Measurements from ENCODE around the gene TOP3A. TPM values are rescaled to one million over a fixed set of nuclear protein-coding genes. Genes with fewer than 3 reads are reported as not detected.

Gene TOP3A
- total RNA-seq, 1 donor from 2014 or later = 59.0 TPM

DNA sequence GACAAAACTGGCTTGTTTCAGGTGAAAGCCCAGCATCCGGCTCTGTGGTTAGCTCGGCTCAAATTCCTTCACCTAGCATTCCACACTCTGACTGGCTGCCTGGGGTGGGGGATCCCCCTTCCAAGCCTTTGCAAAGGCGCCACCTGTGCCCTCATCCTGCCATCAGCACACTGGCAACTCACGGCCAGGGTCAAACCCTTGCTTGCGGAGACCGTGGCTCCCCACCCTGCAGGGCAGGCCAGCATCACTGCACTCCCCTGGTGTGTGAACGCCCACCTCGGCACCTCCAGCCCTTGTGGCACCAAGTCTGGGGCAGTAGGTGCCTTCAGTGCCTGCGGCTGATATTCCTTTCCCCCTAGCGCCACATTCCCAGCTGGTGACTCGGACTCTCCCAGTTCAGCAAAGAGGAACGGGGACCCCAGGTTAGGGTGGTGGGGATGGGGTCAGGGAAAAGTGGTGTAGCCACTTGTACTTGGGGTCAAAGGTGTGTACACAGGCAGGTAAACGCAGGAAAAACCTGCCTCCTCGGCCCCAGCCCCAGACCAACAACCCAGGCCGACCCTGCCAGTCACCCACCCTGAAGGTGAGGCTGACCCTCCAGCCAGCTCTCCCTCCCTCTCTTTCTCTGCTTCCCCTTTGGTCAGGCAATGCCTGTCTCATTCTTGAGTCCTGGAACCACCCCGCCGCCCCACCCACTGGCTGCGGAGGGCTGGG, 57.4 kb downstream of the TOP3A start:
- H3K9me3 Mint-ChIP-seq = no peaks in the 10 kb centered on the region
- H3K4me1 Mint-ChIP-seq = peaks cover 29% of the 10 kb centered on the region
- no peak for DNase-seq (ENCODE audit: low spot score in 2 of 2, unreplicated experiment in 2 of 2)
- TF ChIP-seq, protein P1, sequence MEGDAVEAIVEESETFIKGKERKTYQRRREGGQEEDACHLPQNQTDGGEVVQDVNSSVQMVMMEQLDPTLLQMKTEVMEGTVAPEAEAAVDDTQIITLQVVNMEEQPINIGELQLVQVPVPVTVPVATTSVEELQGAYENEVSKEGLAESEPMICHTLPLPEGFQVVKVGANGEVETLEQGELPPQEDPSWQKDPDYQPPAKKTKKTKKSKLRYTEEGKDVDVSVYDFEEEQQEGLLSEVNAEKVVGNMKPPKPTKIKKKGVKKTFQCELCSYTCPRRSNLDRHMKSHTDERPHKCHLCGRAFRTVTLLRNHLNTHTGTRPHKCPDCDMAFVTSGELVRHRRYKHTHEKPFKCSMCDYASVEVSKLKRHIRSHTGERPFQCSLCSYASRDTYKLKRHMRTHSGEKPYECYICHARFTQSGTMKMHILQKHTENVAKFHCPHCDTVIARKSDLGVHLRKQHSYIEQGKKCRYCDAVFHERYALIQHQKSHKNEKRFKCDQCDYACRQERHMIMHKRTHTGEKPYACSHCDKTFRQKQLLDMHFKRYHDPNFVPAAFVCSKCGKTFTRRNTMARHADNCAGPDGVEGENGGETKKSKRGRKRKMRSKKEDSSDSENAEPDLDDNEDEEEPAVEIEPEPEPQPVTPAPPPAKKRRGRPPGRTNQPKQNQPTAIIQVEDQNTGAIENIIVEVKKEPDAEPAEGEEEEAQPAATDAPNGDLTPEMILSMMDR (IDR thresholded peaks at IDR 0.05; ENCODE audit: unreplicated experiment) = no peak
- peak overlapping the region; percentile 97 for H3K27ac Mint-ChIP-seq
- H3K27me3 Mint-ChIP-seq (ENCODE audit: low read depth) = no peaks in the 10 kb centered on the region
- peaks cover 6% of the 10 kb centered on the region for H3K36me3 Mint-ChIP-seq
- peak overlapping the region; percentile 93 for H3K4me3 Mint-ChIP-seq

DNA sequence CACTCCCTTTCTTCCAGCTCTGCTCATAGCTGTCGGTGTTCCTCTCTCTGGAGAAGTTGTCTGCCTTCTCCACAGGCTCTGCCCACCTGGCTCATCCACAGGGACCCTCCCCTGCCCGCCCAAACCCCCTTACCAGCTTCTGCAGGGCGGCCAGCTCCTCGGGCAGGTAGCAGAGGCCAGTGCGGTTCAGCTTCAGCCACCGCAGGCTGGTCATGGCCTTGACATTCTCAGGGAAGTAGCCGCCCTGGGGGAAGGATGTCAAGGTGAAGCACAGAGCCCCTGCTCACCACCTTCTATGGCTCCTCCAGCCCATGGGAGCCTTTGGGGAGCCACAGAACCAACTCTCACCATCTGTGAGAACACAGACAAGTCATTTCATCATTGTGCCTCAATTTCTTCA, 58.0 kb downstream of the TOP3A start:
- Mint-ChIP-seq H3K27ac (peak overlapping the region; percentile 72), H3K4me1 (peaks cover 25% of the 10 kb centered on the region), H3K9me3 (no peaks in the 10 kb centered on the region), H3K4me3 (peak overlapping the region; percentile 93), H3K27me3 (ENCODE audit: low read depth) (no peaks in the 10 kb centered on the region), H3K36me3 (peaks cover 7% of the 10 kb centered on the region)
- no peak for DNase-seq (ENCODE audit: low spot score in 2 of 2, unreplicated experiment in 2 of 2)
- TF ChIP-seq, protein P1 (IDR thresholded peaks at IDR 0.05; ENCODE audit: unreplicated experiment) = no peak

DNA sequence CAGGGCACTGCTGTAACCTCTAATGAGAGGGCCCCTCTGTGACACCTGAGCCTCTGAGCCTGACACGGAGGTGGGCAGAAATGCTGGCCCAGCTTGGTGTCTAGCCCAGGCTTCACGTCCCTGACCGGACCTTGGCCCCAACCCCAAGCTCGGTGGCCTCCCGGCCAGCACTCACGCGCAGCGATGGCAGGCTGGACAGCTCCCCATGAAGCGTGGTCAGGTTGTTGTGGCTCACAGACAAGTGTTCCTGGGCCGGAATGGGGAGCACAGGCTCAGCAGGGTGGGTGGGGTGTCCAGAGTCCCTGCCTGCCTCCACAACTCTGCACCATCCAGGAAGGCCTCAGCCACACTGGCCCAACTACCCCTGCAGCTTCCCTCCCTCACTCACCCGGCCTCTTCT, 58.4 kb downstream of the TOP3A start:
- no peak overlapping the region for H3K4me3 Mint-ChIP-seq
- peaks cover 21% of the 10 kb centered on the region for H3K4me1 Mint-ChIP-seq
- no peaks in the 10 kb centered on the region for H3K9me3 Mint-ChIP-seq
- H3K36me3 Mint-ChIP-seq = peaks cover 11% of the 10 kb centered on the region
- TF ChIP-seq, protein P1 (IDR thresholded peaks at IDR 0.05; ENCODE audit: unreplicated experiment) = no peak
- H3K27ac Mint-ChIP-seq = no peak overlapping the region
- DNase-seq (ENCODE audit: low spot score in 2 of 2, unreplicated experiment in 2 of 2) = no peak
- H3K27me3 Mint-ChIP-seq (ENCODE audit: low read depth) = no peaks in the 10 kb centered on the region

DNA sequence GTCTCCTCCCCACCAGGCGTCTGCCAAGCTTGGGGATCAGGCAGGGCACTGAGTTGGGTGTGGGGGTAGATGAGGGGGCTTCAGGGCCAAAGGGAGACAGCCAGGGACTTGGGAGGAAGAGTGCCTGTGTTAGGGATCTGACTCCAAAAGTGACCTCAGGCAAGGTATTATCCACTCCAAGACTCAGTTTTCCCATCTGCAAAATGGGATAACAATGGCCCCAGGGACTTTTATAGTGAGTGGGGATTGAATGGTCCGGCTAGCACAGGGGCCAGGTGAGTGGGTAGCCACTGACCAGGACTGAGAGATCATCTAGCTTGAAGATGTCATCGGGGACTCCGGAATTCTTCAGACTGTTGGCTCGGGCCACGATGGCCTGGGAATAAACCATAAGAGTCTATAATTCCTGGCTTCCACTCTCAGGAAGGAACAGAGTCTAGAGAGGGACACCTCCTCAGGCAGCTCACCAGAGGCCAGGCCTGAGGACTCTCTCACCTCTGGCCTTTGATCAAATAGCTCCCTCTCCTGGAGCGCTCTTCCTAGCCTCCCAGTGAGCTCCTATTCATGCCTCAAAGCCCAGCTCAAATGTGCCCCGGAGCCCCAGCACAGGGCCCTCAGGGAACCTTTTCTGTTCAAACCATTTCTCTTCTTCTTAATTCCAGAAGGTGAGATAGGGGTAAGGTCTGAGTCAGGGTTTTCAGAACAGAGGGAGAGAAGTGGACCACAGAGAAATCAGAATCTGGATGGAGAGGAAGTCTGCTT, 59.7 kb downstream of the TOP3A start:
- Mint-ChIP-seq H3K27me3 (ENCODE audit: low read depth) (no peaks in the 10 kb centered on the region), H3K9me3 (no peaks in the 10 kb centered on the region), H3K4me1 (peaks cover 19% of the 10 kb centered on the region), H3K27ac (no peak overlapping the region), H3K4me3 (no peak overlapping the region), H3K36me3 (peaks cover 20% of the 10 kb centered on the region)
- TF ChIP-seq, protein P1 (IDR thresholded peaks at IDR 0.05; ENCODE audit: unreplicated experiment) = no peak
- DNase-seq (ENCODE audit: low spot score in 2 of 2, unreplicated experiment in 2 of 2) = no peak

DNA sequence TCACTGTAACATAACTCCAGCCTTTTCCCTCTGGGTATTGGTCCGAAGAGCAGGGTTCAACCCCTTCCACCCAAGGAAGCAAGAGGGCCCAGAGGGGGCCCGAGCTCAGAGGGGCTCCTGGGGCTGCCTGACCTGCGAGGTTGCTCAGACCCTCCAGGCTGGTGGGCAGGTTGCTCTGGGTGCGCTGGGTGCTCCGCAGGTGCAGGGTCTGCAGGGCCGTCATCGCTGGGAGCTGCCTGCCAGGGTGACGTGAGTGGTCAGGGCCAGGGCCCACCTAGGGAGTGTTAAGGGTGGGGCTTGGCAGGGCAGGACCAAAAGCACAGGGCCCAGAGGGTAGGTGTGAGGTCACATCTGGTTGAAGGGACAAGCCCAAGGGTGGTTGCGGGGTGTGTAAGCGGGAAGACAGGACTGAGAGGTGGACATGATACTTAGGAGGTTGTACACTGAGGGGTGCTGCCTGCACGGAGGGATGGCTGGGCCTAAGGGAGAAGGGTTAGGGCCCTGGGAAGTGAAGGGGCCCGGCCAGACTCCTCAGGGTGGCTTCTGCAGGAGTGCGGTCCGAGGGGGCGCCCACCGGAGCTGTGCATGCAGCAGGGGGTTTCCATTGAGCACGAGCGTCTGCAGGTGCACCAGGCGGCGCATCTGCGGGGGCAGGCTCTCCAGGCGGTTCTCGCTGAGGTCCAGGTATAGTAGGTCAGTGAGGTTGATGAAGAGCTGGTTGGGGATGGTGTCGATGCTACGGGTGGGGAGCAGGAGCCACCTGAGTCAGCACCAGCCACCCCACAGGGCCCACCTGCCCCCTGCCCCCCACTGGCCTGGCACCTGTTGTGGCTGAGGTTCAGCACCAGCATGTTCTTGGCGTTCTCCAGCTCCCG, 60.6 kb downstream of the TOP3A start:
- peaks cover 13% of the 10 kb centered on the region for H3K4me1 Mint-ChIP-seq
- no peak overlapping the region for H3K27ac Mint-ChIP-seq
- H3K27me3 Mint-ChIP-seq (ENCODE audit: low read depth) = no peaks in the 10 kb centered on the region
- peaks cover 21% of the 10 kb centered on the region for H3K36me3 Mint-ChIP-seq
- H3K4me3 Mint-ChIP-seq = no peak overlapping the region
- DNase-seq (ENCODE audit: low spot score in 2 of 2, unreplicated experiment in 2 of 2) = no peak
- no peaks in the 10 kb centered on the region for H3K9me3 Mint-ChIP-seq
- TF ChIP-seq, protein P1 (IDR thresholded peaks at IDR 0.05; ENCODE audit: unreplicated experiment) = no peak

Data from mesothelial cell of epicardium (in vitro differentiated cells).